ENCODE data around the gene TRPM3.
"Not testable (repeated sequence)": the region's sequence is repeated elsewhere in the genome, so short reads cannot be mapped to it uniquely, and the experiment has no call there.

TRPM3 gene

GRCh38 chr9:70979966-70980365, 141.5 kb downstream of the TRPM3 start:
- Histone ChIP-seq H3K27ac (ENCODE audit: low read depth, low read length, severe bottlenecking) (no peak overlapping the region), H3K9me3 (ENCODE audit: control insufficient read depth, low read length) (no peaks in the 10 kb centered on the region), H3K4me1 (ENCODE audit: control insufficient read depth, insufficient read depth, low read length, poor library complexity, severe bottlenecking) (no peaks in the 10 kb centered on the region), H3K36me3 (ENCODE audit: control insufficient read depth, insufficient read depth, low read length) (no peaks in the 10 kb centered on the region), H3K4me3 (ENCODE audit: extremely low read depth, insufficient read depth, low read length, poor library complexity, severe bottlenecking) (no peak overlapping the region)
- WGBS, 2 experiments (ENCODE audit: insufficient coverage in 2 of 2): 80 to 100% methylated on average over 1 of the region's 4 CpGs

DNA sequence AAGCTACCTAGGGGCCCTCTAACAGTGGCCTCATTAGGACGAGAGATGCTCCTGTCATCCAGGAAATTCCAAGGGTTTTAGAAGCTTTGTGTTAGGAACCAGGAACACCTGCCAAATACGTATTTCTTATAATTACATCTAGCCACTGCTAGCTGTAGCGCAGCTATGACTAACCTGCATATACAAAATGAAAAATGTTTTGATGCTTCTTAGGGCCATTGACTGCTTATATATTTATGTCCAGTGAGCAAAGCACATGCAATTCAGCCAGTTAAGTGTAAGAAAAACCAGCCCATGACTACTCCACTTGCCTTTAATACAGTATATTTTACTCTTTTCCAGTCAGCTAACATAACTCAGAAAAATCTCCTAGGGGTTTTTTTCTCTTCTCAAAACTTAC, 143.3 kb downstream of the TRPM3 start:
- no peaks in the 10 kb centered on the region for H3K36me3 ChIP-seq (ENCODE audit: control insufficient read depth, insufficient read depth, low read length)
- no peaks in the 10 kb centered on the region for H3K9me3 ChIP-seq (ENCODE audit: control insufficient read depth, low read length)
- H3K27ac ChIP-seq (ENCODE audit: low read depth, low read length, severe bottlenecking): no peak overlapping the region
- H3K4me1 ChIP-seq (ENCODE audit: control insufficient read depth, insufficient read depth, low read length, poor library complexity, severe bottlenecking): no peaks in the 10 kb centered on the region
- WGBS, 2 experiments (ENCODE audit: insufficient coverage in 2 of 2): 75 to 83% methylated on average over 1 of the region's 3 CpGs
- H3K4me3 ChIP-seq (ENCODE audit: extremely low read depth, insufficient read depth, low read length, poor library complexity, severe bottlenecking): no peak overlapping the region

DNA sequence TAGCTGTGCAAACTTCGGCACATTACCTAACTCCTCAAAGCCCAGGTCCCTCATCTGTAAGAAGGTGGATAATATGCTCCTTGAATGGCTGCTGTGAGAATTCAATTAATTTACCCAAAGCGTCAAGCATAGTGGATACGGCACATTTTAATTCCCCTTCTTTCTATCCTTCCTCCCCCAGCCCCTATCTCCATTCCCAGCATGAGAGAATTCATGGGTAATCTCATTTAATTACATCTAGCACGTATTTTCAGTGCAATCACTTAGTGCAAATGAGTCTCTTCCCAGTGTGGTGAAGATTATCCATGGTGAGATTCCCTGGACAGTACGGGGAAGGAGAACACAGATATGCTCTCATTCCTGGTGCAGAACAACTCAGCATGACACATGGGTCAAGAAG, 145.6 kb downstream of the TRPM3 start:
- Histone ChIP-seq H3K4me3 (ENCODE audit: extremely low read depth, insufficient read depth, low read length, poor library complexity, severe bottlenecking) (no peak overlapping the region), H3K9me3 (ENCODE audit: control insufficient read depth, low read length) (no peaks in the 10 kb centered on the region), H3K4me1 (ENCODE audit: control insufficient read depth, insufficient read depth, low read length, poor library complexity, severe bottlenecking) (no peaks in the 10 kb centered on the region), H3K27ac (ENCODE audit: low read depth, low read length, severe bottlenecking) (no peak overlapping the region), H3K36me3 (ENCODE audit: control insufficient read depth, insufficient read depth, low read length) (no peaks in the 10 kb centered on the region)
- 75 to 85% methylated on average over 1 to 3 of the region's 5 CpGs for WGBS, 2 experiments (ENCODE audit: insufficient coverage in 2 of 2)

GRCh38 chr9:70971723-70972122, 149.7 kb downstream of the TRPM3 start:
- WGBS, 2 experiments (ENCODE audit: insufficient coverage in 2 of 2): 60% methylated on average over 1 of the region's 1 CpG; no CpG with 5 or more reads in 1 of the 2 experiments
- Histone ChIP-seq H3K36me3 (ENCODE audit: control insufficient read depth, insufficient read depth, low read length) (no peaks in the 10 kb centered on the region), H3K9me3 (ENCODE audit: control insufficient read depth, low read length) (no peaks in the 10 kb centered on the region), H3K4me3 (ENCODE audit: extremely low read depth, insufficient read depth, low read length, poor library complexity, severe bottlenecking) (no peak overlapping the region), H3K27ac (ENCODE audit: low read depth, low read length, severe bottlenecking) (no peak overlapping the region), H3K4me1 (ENCODE audit: control insufficient read depth, insufficient read depth, low read length, poor library complexity, severe bottlenecking) (no peaks in the 10 kb centered on the region)

DNA sequence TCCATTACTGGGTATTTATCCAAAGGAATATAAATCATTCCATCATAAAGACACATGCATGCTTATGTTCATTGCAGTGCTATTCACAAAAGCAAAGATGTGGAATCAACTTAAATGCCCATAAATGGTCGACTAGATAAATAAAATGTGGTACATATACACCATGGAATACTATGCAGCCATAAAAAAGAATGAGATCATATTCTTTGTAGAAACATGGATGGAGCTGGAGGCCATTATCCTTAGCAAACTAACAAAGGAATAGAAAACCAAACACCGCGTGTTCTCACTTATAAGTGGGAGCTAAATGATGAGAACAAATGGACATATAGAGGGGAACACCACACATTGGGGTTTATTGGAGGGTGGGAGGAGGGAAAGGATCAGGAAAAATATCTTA, 155.0 kb downstream of the TRPM3 start:
- not testable (repeated sequence) for H3K36me3 ChIP-seq (ENCODE audit: control insufficient read depth, insufficient read depth, low read length); H3K4me1 ChIP-seq (ENCODE audit: control insufficient read depth, insufficient read depth, low read length, poor library complexity, severe bottlenecking); H3K9me3 ChIP-seq (ENCODE audit: control insufficient read depth, low read length); H3K4me3 ChIP-seq (ENCODE audit: extremely low read depth, insufficient read depth, low read length, poor library complexity, severe bottlenecking); H3K27ac ChIP-seq (ENCODE audit: low read depth, low read length, severe bottlenecking)
- no CpG with 5 or more reads among the region's 3 CpGs for WGBS, 2 experiments (ENCODE audit: insufficient coverage in 2 of 2)

GRCh38 chr9:70964861-70965260, 156.6 kb downstream of the TRPM3 start:
- no peaks in the 10 kb centered on the region for H3K36me3 ChIP-seq (ENCODE audit: control insufficient read depth, insufficient read depth, low read length)

GRCh38 chr9:70963554-70963953, 157.9 kb downstream of the TRPM3 start:
- WGBS, 2 experiments (ENCODE audit: insufficient coverage in 2 of 2): 92 to 100% methylated on average over 1 to 3 of the region's 3 CpGs
- Histone ChIP-seq H3K4me3 (ENCODE audit: extremely low read depth, insufficient read depth, low read length, poor library complexity, severe bottlenecking) (no peak overlapping the region), H3K36me3 (ENCODE audit: control insufficient read depth, insufficient read depth, low read length) (no peaks in the 10 kb centered on the region), H3K27ac (ENCODE audit: low read depth, low read length, severe bottlenecking) (no peak overlapping the region), H3K9me3 (ENCODE audit: control insufficient read depth, low read length) (no peaks in the 10 kb centered on the region), H3K4me1 (ENCODE audit: control insufficient read depth, insufficient read depth, low read length, poor library complexity, severe bottlenecking) (no peaks in the 10 kb centered on the region)

More at GRCh38 chr9:70964861-70965260, 156.6 kb downstream of the TRPM3 start:
- no peaks in the 10 kb centered on the region for H3K4me1 ChIP-seq (ENCODE audit: control insufficient read depth, insufficient read depth, low read length, poor library complexity, severe bottlenecking)
- no peak overlapping the region for H3K4me3 ChIP-seq (ENCODE audit: extremely low read depth, insufficient read depth, low read length, poor library complexity, severe bottlenecking)
- H3K27ac ChIP-seq (ENCODE audit: low read depth, low read length, severe bottlenecking): no peak overlapping the region
- H3K9me3 ChIP-seq (ENCODE audit: control insufficient read depth, low read length): no peaks in the 10 kb centered on the region

DNA sequence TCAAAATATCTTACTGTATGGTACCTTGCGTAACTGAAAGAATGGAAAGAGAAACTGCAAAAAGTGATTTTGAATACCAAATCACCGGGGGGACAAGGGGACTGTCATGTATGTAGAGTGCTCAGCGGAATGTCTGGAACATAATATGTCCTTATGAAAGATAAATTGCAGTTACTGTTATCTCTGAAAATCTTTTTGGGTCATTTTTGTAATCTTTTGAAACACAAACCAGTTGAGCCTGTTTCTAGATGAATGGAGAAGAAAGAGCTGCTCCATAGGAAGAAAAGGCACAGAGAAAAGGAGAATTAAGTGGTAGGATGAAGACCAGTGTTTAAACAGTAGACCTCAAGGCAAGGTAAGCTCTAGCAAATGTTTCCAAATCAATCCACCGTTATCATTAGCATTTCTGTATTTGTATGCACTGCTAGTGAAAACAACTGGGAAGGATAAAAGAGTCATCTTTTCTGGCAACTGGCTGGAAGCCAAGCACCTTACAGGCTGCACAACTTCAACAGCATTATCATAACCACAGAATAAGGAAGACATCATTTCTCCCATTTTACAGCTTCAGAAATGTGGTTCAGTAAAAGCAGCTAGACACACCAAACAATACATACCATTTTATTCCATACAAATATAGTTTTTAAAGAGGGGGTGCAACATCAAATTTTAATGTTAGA, 158.5 kb downstream of the TRPM3 start:
- H3K4me3 ChIP-seq (ENCODE audit: extremely low read depth, insufficient read depth, low read length, poor library complexity, severe bottlenecking): no peak overlapping the region
- 100% methylated on average over 1 to 2 of the region's 4 CpGs for WGBS, 2 experiments (ENCODE audit: insufficient coverage in 2 of 2)
- H3K4me1 ChIP-seq (ENCODE audit: control insufficient read depth, insufficient read depth, low read length, poor library complexity, severe bottlenecking): no peaks in the 10 kb centered on the region
- no peak overlapping the region for H3K27ac ChIP-seq (ENCODE audit: low read depth, low read length, severe bottlenecking)
- no peaks in the 10 kb centered on the region for H3K9me3 ChIP-seq (ENCODE audit: control insufficient read depth, low read length)
- no peaks in the 10 kb centered on the region for H3K36me3 ChIP-seq (ENCODE audit: control insufficient read depth, insufficient read depth, low read length)

GRCh38 chr9:70959366-70959765, 162.1 kb downstream of the TRPM3 start:
- Histone ChIP-seq H3K27ac (ENCODE audit: low read depth, low read length, severe bottlenecking) (no peak overlapping the region), H3K4me3 (ENCODE audit: extremely low read depth, insufficient read depth, low read length, poor library complexity, severe bottlenecking) (no peak overlapping the region), H3K9me3 (ENCODE audit: control insufficient read depth, low read length) (no peaks in the 10 kb centered on the region), H3K36me3 (ENCODE audit: control insufficient read depth, insufficient read depth, low read length) (no peaks in the 10 kb centered on the region), H3K4me1 (ENCODE audit: control insufficient read depth, insufficient read depth, low read length, poor library complexity, severe bottlenecking) (peaks cover 15% of the 10 kb centered on the region)
- WGBS, 2 experiments (ENCODE audit: insufficient coverage in 2 of 2): 100% methylated on average over 1 to 2 of the region's 2 CpGs

DNA sequence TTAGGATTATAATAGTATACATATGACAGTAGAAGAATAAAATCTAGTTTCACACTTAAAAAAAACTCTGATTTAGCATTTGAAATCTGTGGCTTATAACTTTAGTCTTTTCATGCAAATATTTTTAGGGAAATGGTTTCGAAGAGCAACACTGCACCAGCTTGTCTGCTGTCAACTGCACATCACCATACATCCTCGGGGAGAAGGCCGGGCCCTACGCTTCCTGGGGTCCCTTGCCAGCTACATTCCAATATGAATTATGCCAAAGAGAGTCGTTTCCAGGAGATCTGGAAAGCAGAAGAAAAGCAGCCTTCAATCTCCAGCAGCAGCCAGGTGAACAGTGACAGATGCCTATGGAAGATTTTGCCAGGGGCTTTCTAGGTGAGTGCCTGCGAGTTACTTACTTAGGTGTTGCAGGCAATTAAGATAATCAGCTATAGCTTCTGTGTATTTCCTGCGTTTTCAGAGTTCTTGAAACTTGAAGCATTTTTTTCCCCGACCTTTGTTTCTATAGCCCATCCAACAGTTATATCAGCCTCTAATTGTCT, 166.8 kb downstream of the TRPM3 start:
- H3K27ac ChIP-seq (ENCODE audit: low read depth, low read length, severe bottlenecking): peak overlapping the region; percentile 87
- no peaks in the 10 kb centered on the region for H3K9me3 ChIP-seq (ENCODE audit: control insufficient read depth, low read length)
- no peaks in the 10 kb centered on the region for H3K36me3 ChIP-seq (ENCODE audit: control insufficient read depth, insufficient read depth, low read length)
- WGBS, 2 experiments (ENCODE audit: insufficient coverage in 2 of 2): 72 to 91% methylated on average over 4 of the region's 8 CpGs
- peaks cover 25% of the 10 kb centered on the region for H3K4me1 ChIP-seq (ENCODE audit: control insufficient read depth, insufficient read depth, low read length, poor library complexity, severe bottlenecking)
- H3K4me3 ChIP-seq (ENCODE audit: extremely low read depth, insufficient read depth, low read length, poor library complexity, severe bottlenecking): no peak overlapping the region

GRCh38 chr9:70954126-70954525, 167.3 kb downstream of the TRPM3 start:
- Histone ChIP-seq H3K4me1 (ENCODE audit: control insufficient read depth, insufficient read depth, low read length, poor library complexity, severe bottlenecking) (peaks cover 25% of the 10 kb centered on the region), H3K27ac (ENCODE audit: low read depth, low read length, severe bottlenecking) (peak overlapping the region; percentile 87), H3K36me3 (ENCODE audit: control insufficient read depth, insufficient read depth, low read length) (no peaks in the 10 kb centered on the region), H3K9me3 (ENCODE audit: control insufficient read depth, low read length) (no peaks in the 10 kb centered on the region), H3K4me3 (ENCODE audit: extremely low read depth, insufficient read depth, low read length, poor library complexity, severe bottlenecking) (no peak overlapping the region)
- no CpG with 5 or more reads among the region's 1 CpG for WGBS, 2 experiments (ENCODE audit: insufficient coverage in 2 of 2)
